ENCODE results near the gene LMTK2. TPM values are rescaled to one million over a fixed set of nuclear protein-coding genes. Genes with fewer than 3 reads are reported as not detected.

The LMTK2 gene
- total RNA-seq, 2 donors from 2014 or later: 17.1 to 17.6 TPM

- peaks cover 26% of the 10 kb centered on the region for H3K36me3 ChIP-seq
- no peaks in the 10 kb centered on the region for H3K9me3 ChIP-seq
- ATAC-seq (ENCODE audit: insufficient number of reproducible peaks, low FRiP score, low read depth): no peak
- H3K4me1 ChIP-seq (ENCODE audit: control insufficient read depth in 1 of 2, low read depth in 2 of 2): peaks cover 11 to 21% of the 10 kb centered on the region in 2 donors
- H3K4me3 ChIP-seq: no peak overlapping the region
- no peak for TF ChIP-seq CTCF (IDR thresholded peaks at IDR 0.05)
- no peak for DNase-seq (ENCODE audit: low spot score)
- no peaks in the 10 kb centered on the region for H3K27me3 ChIP-seq (replicated peaks; ENCODE audit: insufficient read depth)
- no peak overlapping the region for H3K27ac ChIP-seq
These were observed 82.9 kb downstream of the LMTK2 start for GRCh38 chr7:98189559-98189958.

- Histone ChIP-seq H3K4me3 (no peak overlapping the region), H3K27ac (no peak overlapping the region), H3K4me1 (ENCODE audit: control insufficient read depth in 1 of 2, low read depth in 2 of 2) (peaks cover 5 to 10% of the 10 kb centered on the region in 2 donors), H3K9me3 (no peaks in the 10 kb centered on the region), H3K36me3 (peaks cover 26% of the 10 kb centered on the region), H3K27me3 (replicated peaks; ENCODE audit: insufficient read depth) (no peaks in the 10 kb centered on the region)
- ATAC-seq (ENCODE audit: insufficient number of reproducible peaks, low FRiP score, low read depth) (no peak), DNase-seq (ENCODE audit: low spot score) (no peak)
- no peak for TF ChIP-seq CTCF (IDR thresholded peaks at IDR 0.05)
These were observed 85.2 kb downstream of the LMTK2 start for GRCh38 chr7:98191668-98192431.

GRCh38 chr7:98192781-98193457 is 86.3 kb downstream of the LMTK2 start:
- H3K27ac ChIP-seq: no peak overlapping the region
- ATAC-seq (ENCODE audit: insufficient number of reproducible peaks, low FRiP score, low read depth): no peak
- DNase-seq (ENCODE audit: low spot score): no peak
- no peak for TF ChIP-seq CTCF (IDR thresholded peaks at IDR 0.05)
- no peaks in the 10 kb centered on the region for H3K4me1 ChIP-seq (ENCODE audit: control insufficient read depth in 1 of 2, low read depth in 2 of 2)
- H3K4me3 ChIP-seq: no peak overlapping the region
- H3K36me3 ChIP-seq: peaks cover 26% of the 10 kb centered on the region
- H3K9me3 ChIP-seq: no peaks in the 10 kb centered on the region
- no peaks in the 10 kb centered on the region for H3K27me3 ChIP-seq (replicated peaks; ENCODE audit: insufficient read depth)

GRCh38 chr7:98193474-98194180 is 87.0 kb downstream of the LMTK2 start:
- Histone ChIP-seq H3K27ac (no peak overlapping the region), H3K36me3 (peaks cover 26% of the 10 kb centered on the region), H3K27me3 (replicated peaks; ENCODE audit: insufficient read depth) (no peaks in the 10 kb centered on the region), H3K4me1 (ENCODE audit: control insufficient read depth in 1 of 2, low read depth in 2 of 2) (no peaks in the 10 kb centered on the region), H3K9me3 (no peaks in the 10 kb centered on the region), H3K4me3 (no peak overlapping the region)
- no peak for DNase-seq (ENCODE audit: low spot score)
- no peak for ATAC-seq (ENCODE audit: insufficient number of reproducible peaks, low FRiP score, low read depth)
- TF ChIP-seq CTCF (IDR thresholded peaks at IDR 0.05): no peak

GRCh38 chr7:98194186-98194585 is 87.5 kb downstream of the LMTK2 start:
- H3K4me1 ChIP-seq (ENCODE audit: control insufficient read depth in 1 of 2, low read depth in 2 of 2): no peaks in the 10 kb centered on the region
- no peak for TF ChIP-seq CTCF (IDR thresholded peaks at IDR 0.05)
- H3K9me3 ChIP-seq: no peaks in the 10 kb centered on the region
- no peaks in the 10 kb centered on the region for H3K27me3 ChIP-seq (replicated peaks; ENCODE audit: insufficient read depth)
- no peak for DNase-seq (ENCODE audit: low spot score)
- no peak for ATAC-seq (ENCODE audit: insufficient number of reproducible peaks, low FRiP score, low read depth)
- no peak overlapping the region for H3K4me3 ChIP-seq
- H3K36me3 ChIP-seq: peaks cover 26% of the 10 kb centered on the region
- H3K27ac ChIP-seq: no peak overlapping the region

All from thoracic aorta (tissue), 2 donors.